Stimulated activated CD4-positive, alpha-beta T cell treated with anti-CD3 and anti-CD28 coated beads, Interleukin-2, amount 100 ng/mL, for 48 hours (primary cell): Measurements from ENCODE around the gene CCDC28B.
A peak's percentile ranks its signal among the peaks of the same experiment; 100 is the strongest.

Source experiments
- DNase-seq, 2 donors: peaks; one replicate each; pipeline ENCODE4 v3.0.0-alpha.2; 2020

Gene CCDC28B

DNA sequence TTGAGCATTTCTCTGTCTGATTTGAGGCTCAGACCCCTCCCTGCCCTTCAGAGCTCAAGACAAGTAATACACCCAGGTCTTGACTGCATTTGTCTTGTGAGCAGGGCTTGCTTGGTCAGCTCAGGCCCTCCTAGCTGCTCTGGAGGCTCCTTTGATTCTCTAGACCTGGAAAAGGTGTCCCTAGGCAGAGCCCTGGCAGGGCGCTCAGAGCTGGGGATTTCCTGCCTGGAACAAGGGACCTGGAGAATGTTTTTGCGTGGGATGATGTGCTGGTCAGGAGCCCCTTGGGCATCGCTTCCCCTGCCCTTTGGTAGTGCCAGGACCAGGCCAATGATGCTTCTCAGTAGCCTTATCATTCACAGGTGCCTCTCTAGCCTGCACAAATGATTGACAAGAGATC lies 4.9 kb upstream of the CCDC28B start:
- DNase-seq: no peak

- DNase-seq: no peak
These were observed 4.2 kb upstream of the CCDC28B start for GRCh38 chr1:32195972-32196823.

GRCh38 chr1:32197074-32197473 lies 3.3 kb upstream of the CCDC28B start:
- no peak for DNase-seq

DNA sequence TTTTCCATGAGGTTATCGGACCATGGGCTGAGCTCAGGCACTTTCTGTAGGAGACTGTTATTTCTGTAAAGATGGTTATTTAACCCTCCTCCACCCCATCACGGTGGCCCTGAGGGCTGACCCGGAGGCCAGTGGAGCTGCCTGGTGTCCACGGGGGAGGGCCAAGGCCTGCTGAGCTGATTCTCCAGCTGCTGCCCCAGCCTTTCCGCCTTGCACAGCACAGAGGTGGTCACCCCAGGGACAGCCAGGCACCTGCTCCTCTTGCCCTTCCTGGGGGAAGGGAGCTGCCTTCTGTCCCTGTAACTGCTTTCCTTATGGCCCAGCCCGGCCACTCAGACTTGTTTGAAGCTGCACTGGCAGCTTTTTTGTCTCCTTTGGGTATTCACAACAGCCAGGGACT lies 2.6 kb upstream of the CCDC28B start:
- no peak for DNase-seq

- DNase-seq: no peak
These were observed 2.0 kb upstream of the CCDC28B start for GRCh38 chr1:32198237-32199042.

GRCh38 chr1:32199043-32199716 lies 1.2 kb upstream of the CCDC28B start:
- no peak for DNase-seq

- DNase-seq: no peak
These were observed 700 bp upstream of the CCDC28B start for GRCh38 chr1:32199717-32200072.

DNA sequence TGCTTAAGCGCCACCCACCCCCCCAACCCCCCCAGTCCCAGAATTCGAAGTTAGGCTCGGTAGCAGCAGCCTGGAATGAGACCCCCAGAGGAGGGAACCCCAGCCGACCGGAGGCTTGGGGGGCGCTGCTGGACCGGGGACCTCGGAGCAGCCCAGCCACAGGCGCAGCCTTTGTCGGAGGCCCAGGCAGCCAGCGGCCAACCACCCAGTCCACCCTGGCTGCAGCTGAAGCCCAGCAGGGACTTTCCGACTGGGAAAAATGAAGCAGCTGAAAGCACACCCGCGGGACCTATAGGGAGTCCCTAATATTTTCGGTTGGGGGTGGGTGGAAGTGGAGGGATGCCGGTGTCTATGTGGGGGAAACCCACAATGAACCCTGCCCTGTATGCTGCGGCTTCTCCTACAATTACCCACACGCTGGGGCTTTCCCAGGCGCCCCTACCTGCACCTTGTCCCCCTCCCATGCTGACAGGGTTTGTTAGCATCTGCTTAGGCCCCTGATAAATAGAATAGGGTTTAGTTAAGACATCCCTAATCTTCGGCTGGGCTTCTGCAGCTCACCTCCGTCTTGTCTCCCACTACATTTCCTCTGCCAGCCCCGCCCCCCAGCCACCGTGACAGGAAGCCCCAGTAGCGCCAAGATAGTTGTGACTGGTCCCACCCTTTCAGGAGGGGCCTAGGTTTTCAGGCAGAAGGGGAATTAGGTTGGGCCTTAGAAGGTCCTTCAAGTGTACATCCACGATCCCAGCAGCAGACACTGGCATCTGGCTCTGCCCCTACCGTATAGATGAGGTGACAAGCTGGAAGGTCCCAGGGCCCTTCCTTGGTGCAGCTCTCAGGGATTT lies 838 bp downstream of the CCDC28B start:
- DNase-seq: peak; percentile 59 to 67

- DNase-seq: no peak
These were observed 4.6 kb downstream of the CCDC28B start for GRCh38 chr1:32204943-32205361.

GRCh38 chr1:32205401-32206370 lies 5.3 kb downstream of the CCDC28B start, which contains the start of gene IQCC:
Gene IQCC, plus strand, starts transcription at chr1:32205671. Its CDS starts 11 bp downstream, at chr1:32205682.
- DNase-seq: peak; percentile 79 to 83

DNA sequence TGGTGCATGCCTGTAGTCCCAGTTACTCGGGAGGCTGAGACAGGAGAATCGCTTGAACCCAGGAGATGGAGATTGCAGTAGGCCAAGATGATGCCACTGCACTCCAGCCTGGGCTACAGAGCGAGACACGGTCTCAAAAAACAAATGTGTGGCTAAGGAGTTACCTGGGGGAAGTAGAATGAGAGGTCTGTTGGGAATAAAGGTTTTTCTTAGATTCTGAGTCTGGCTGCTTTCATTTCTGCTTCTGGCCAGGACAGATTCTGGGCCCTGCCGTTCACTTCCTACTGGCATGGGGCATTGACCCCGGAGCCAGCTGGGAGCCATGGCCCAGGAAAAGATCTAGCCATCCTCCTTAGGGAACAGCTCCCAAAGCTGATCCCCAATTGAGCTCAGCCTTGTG lies 8.1 kb downstream of the CCDC28B start:
- DNase-seq: no peak

DNA sequence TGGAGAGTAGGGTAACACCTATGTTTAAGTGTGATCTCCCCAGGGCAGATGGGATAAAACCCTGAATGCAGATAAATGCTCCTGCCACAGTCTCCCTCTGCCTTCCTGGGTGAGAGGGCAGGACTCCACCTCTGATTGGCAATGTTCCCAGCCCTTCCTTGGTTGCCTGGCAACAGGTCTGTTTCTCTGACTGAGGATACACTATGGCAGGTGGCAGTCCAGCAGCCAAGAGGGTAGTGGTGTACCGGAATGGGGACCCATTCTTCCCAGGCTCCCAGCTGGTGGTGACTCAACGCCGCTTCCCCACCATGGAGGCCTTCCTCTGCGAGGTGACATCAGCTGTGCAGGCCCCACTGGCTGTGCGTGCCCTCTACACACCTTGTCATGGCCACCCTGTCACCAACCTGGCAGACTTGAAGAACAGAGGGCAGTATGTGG lies 8.5 kb downstream of the CCDC28B start, which contains the start of gene DCDC2B:
Gene DCDC2B, plus strand, starts transcription at position 199 of the 438 bp plus-strand sequence. Its CDS starts 5 bp downstream, at position 204.
- DNase-seq: no peak

DNA sequence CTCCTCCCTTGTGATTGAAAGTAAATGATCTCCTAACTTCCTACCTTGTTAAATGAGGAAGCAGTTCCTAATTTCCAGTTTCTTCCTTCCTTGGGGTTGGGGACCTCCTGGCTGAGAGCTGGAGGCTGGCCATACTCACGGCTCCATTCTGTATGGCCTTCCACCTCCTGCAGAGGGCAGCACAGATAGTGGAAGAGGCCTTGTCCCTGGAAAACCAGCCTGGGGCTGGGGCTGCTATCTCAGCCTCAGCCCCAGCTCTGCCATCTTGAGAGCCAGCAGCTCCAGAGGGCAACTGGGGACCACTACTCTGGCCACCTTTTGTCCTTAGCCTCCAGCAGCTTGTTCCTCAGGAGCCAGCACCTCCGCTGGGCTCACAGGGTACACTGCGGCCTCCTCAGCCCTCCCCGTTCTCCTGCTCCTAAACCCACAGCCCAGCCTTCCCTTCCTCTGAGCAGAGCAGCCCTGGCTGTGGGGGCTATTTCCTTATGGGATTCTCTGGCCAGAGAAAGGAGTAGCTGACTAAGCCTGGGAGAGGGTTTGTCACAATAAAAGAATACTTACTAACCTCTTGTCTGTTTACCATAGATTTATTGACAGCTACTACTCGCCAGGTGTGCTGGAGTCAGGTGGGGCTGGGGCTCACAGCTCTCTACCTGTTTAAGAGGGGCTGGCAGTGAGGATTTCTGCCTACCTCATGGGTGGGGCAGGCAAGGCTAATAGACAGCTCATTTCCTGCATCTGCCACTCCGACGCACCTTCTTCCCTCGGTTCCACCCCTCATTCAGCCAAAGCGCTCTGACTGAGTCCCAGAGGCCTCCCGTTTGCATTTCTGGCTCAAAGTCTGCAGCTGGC lies 15.5 kb downstream of the CCDC28B start:
- DNase-seq: peak; percentile 43 to 56

DNA sequence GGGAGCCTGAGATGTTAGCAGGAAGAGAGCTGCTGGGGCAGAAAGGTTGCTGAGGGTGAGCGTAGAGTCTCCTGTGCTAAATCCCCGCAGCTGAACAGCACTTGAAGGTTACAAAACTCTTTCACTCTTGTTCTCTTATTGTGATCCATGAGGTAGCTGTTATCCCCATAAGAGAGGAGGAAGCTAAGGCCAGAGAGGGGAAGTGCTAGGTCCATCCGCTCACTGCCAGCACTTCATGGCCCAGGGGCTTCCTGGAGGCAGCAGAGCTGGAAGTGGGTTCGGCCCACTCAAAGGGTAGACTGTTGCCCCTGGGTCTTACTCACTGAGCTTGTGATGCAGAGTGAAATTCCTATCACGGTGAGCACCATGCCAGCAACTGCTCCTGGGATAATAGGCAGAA lies 16.2 kb downstream of the CCDC28B start:
- DNase-seq: no peak

DNA sequence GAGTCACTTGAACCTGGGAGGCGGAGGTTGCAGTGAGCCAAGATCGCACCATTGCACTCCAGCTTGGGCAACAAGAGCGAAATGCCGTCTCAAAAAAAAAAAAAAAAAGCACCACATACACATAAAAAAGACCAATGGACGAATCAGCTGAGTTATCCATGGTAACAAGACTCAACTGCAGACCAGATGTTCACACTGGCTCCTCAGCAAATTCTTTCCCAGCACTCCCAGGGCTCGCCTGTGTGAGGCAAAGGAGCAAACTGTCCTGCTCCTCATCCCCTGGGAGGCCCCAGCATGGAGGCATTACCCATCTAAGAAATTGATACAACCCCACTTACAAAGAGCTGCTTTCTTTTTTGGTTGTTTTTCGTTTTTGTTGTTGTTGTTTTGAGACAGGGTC lies 18.6 kb downstream of the CCDC28B start:
- DNase-seq: no peak

DNA sequence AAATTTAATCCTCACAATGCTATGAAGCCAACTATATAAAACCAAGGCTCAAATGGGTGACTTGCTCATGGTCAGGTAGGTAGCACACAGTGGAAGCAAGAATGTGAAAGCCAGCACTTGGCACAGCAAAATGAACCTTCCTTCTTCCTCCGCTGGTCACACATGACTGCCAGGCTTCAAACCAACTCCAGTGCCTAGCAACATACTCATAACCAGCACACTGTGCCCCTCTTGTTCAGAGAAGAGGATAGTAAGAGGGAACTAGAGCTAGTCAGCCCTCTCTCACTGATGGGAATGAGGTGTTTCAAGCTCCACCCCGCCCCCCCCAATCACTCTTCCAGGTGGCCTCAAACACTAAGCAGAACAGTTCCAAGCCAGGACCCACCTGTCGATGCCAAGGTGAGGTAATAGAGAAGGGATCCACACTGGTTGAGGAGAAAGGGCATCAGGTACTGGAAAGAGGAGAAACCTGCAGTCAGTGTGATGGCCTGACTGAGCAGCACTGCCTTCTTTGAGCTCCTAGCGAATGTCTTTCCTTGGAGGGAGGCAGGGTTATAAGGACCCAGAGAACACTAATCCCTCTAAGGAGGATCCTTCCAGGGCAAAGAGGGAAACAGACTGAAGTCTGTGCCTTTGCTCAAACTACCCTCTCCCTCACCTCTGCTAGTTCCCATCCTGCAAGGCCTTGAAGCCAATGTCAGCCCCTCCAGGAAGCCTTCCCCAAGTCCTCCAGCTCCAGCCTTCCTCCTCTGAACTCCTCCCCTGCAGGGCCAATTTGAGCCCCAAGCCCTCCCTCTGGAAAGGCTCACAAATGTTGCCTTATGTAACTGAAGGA lies 20.6 kb downstream of the CCDC28B start:
- no peak for DNase-seq

DNA sequence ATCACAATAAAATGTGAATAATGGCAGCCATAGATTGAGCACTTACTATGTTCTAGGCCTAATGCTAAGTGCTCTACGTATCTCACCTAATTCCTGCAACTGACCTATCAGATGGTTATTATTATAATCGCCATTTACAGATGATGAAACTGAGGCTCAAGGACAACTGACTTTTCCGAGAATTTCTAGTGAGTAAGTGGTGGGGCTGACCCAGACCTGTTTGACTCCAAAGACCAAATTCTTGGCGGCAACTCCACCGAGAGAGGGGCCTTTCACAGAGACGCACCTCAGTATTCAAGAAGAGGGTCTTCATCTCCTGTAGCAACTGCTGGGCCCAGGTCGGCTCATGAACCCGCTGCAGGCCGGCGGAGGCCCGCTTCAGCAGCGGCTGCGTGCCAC lies 21.2 kb downstream of the CCDC28B start:
- no peak for DNase-seq

DNA sequence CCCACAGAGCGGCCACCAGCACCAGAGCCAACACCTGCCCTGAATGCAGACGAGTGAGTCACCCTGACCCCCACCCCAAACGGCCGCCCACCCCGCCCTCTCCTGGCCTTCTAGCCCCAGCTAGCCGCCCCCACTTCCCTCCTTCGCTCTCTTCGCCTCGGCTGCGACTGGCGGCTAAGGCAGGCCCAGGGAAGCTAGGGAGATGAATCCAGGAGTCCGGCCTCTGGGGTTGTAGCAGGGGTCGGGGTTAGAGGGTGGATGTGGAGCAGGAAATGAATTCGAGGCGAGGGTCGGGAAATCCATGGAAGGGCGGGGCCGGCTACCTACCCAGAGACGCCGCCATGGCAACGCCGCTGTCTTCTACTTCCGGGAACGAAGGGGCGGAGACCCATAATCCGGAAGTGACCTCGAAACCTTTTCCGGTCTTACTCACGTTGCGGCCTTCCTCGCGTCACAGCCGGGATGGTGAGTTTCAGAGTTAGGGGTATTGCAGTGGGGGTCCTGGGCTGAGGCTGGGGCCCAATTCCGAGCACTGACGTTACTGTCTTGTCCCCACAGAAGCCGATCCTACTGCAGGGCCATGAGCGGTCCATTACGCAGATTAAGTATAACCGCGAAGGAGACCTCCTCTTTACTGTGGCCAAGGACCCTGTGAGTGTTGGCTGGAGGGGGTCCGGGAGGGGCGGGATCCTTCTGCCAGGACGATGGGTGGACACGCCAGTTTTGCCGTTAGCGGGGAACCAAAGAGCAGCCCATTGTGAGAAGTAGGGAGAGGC lies 21.8 kb downstream of the CCDC28B start, which contains the start of the genes EIF3I and TMEM234:
Gene EIF3I, plus strand, starts transcription at position 428 of the 776 bp plus-strand sequence. Its CDS starts 35 bp downstream, at position 463.
Gene TMEM234, minus strand, starts transcription at position 374 of the 776 bp plus-strand sequence. Its CDS starts 31 bp downstream, at position 343.
- DNase-seq: peak; percentile 80 to 89
